Memory B cell (primary cell): ENCODE data around the gene AMH.

Experiments
- ATAC-seq: fragments of 150-1000 bp; cut with Tn5 transposase; 2 replicates; pipeline ENCODE4 v1.10.0; 2021; ENCODE audit warnings: low read depth, mild to moderate bottlenecking, moderate library complexity
- DNase-seq, 2 donors: peaks; one replicate each; pipeline ENCODE4 v3.0.0; 2022; ENCODE audit warnings: low spot score in 2 of 2
- H3K27ac Mint-ChIP-seq: one replicate; pipeline ENCODE4 v1.8.0; 2022; ENCODE audit warnings: mild to moderate bottlenecking, moderate library complexity, mixed read lengths
- H3K27me3 Mint-ChIP-seq: one replicate; pipeline ENCODE4 v1.8.0; 2022; ENCODE audit warnings: mixed read lengths
- H3K36me3 Mint-ChIP-seq: one replicate; pipeline ENCODE4 v1.8.0; 2022; ENCODE audit warnings: mild to moderate bottlenecking, mixed read lengths
- H3K4me1 Mint-ChIP-seq: one replicate; pipeline ENCODE4 v1.8.0; 2022; ENCODE audit warnings: mixed read lengths
- H3K4me3 Mint-ChIP-seq: one replicate; pipeline ENCODE4 v1.8.0; 2022; ENCODE audit warnings: mild to moderate bottlenecking, moderate library complexity, mixed read lengths
- H3K9me3 Mint-ChIP-seq: one replicate; pipeline ENCODE4 v1.8.0; 2022; ENCODE audit warnings: mixed read lengths

The AMH gene

GRCh38 chr19:2245273-2245672, 3.9 kb upstream of the AMH start:
- Mint-ChIP-seq H3K27me3 (no peaks in the 10 kb centered on the region), H3K9me3 (no peaks in the 10 kb centered on the region), H3K4me3 (no peak overlapping the region), H3K36me3 (peaks cover 25% of the 10 kb centered on the region), H3K4me1 (peaks cover 11% of the 10 kb centered on the region), H3K27ac (no peak overlapping the region)
- DNase-seq (no peak), ATAC-seq (no peak)

- no peak overlapping the region for H3K4me3 Mint-ChIP-seq
- peaks cover 20% of the 10 kb centered on the region for H3K36me3 Mint-ChIP-seq
- H3K27ac Mint-ChIP-seq: no peak overlapping the region
Observed at GRCh38 chr19:2246014-2246620, 3.0 kb upstream of the AMH start.

GRCh38 chr19:2246801-2247361, 2.2 kb upstream of the AMH start:
- no peak overlapping the region for H3K27ac Mint-ChIP-seq
- peaks cover 18% of the 10 kb centered on the region for H3K36me3 Mint-ChIP-seq
- DNase-seq: no peak
- H3K4me3 Mint-ChIP-seq: no peak overlapping the region
- H3K27me3 Mint-ChIP-seq: no peaks in the 10 kb centered on the region
- H3K4me1 Mint-ChIP-seq: peaks cover 3% of the 10 kb centered on the region
- no peaks in the 10 kb centered on the region for H3K9me3 Mint-ChIP-seq
- ATAC-seq: no peak

More at GRCh38 chr19:2246014-2246620, 3.0 kb upstream of the AMH start:
- peaks cover 2% of the 10 kb centered on the region for H3K4me1 Mint-ChIP-seq
- ATAC-seq (no peak), DNase-seq (no peak)
- no peaks in the 10 kb centered on the region for H3K27me3 Mint-ChIP-seq
- no peaks in the 10 kb centered on the region for H3K9me3 Mint-ChIP-seq

- no peaks in the 10 kb centered on the region for H3K9me3 Mint-ChIP-seq
- peaks cover 15% of the 10 kb centered on the region for H3K36me3 Mint-ChIP-seq
- no peak for DNase-seq
- no peaks in the 10 kb centered on the region for H3K27me3 Mint-ChIP-seq
- H3K4me1 Mint-ChIP-seq: peaks cover 3% of the 10 kb centered on the region
- no peak for ATAC-seq
- H3K27ac Mint-ChIP-seq: no peak overlapping the region
- H3K4me3 Mint-ChIP-seq: no peak overlapping the region
Observed at GRCh38 chr19:2247433-2248101, 1.6 kb upstream of the AMH start.

GRCh38 chr19:2248136-2249009, 750 bp upstream of the AMH start:
- H3K9me3 Mint-ChIP-seq: no peaks in the 10 kb centered on the region
- H3K4me1 Mint-ChIP-seq: peaks cover 3% of the 10 kb centered on the region
- H3K27ac Mint-ChIP-seq: no peak overlapping the region
- no peak for ATAC-seq
- no peak overlapping the region for H3K4me3 Mint-ChIP-seq
- no peak for DNase-seq
- H3K36me3 Mint-ChIP-seq: peaks cover 15% of the 10 kb centered on the region
- H3K27me3 Mint-ChIP-seq: no peaks in the 10 kb centered on the region

- no peak overlapping the region for H3K4me3 Mint-ChIP-seq
- H3K27ac Mint-ChIP-seq: no peak overlapping the region
- H3K36me3 Mint-ChIP-seq: peaks cover 9% of the 10 kb centered on the region
- DNase-seq: no peak
- H3K27me3 Mint-ChIP-seq: no peaks in the 10 kb centered on the region
- ATAC-seq: no peak
- no peaks in the 10 kb centered on the region for H3K9me3 Mint-ChIP-seq
- peaks cover 8% of the 10 kb centered on the region for H3K4me1 Mint-ChIP-seq
Observed at GRCh38 chr19:2249880-2250765, 1.0 kb downstream of the AMH start.

- ATAC-seq: no peak
- Mint-ChIP-seq H3K4me3 (no peak overlapping the region), H3K27ac (no peak overlapping the region), H3K9me3 (no peaks in the 10 kb centered on the region), H3K36me3 (peaks cover 8% of the 10 kb centered on the region), H3K4me1 (peaks cover 11% of the 10 kb centered on the region), H3K27me3 (no peaks in the 10 kb centered on the region)
- DNase-seq: no peak
Observed at GRCh38 chr19:2250766-2251105, 1.6 kb downstream of the AMH start.

GRCh38 chr19:2251106-2252054, 2.3 kb downstream of the AMH start:
- no peaks in the 10 kb centered on the region for H3K27me3 Mint-ChIP-seq
- ATAC-seq (peak; percentile 8), DNase-seq (no peak)
- peaks cover 16% of the 10 kb centered on the region for H3K4me1 Mint-ChIP-seq
- H3K9me3 Mint-ChIP-seq: no peaks in the 10 kb centered on the region
- peaks cover 4% of the 10 kb centered on the region for H3K36me3 Mint-ChIP-seq
- peak overlapping the region; percentile 62 for H3K27ac Mint-ChIP-seq
- peak overlapping the region; percentile 61 for H3K4me3 Mint-ChIP-seq

- Mint-ChIP-seq H3K27ac (peak overlapping the region; percentile 62), H3K4me1 (peaks cover 16% of the 10 kb centered on the region), H3K36me3 (peaks cover 4% of the 10 kb centered on the region), H3K9me3 (no peaks in the 10 kb centered on the region), H3K27me3 (no peaks in the 10 kb centered on the region), H3K4me3 (peak overlapping the region; percentile 78)
- ATAC-seq: no peak
- no peak for DNase-seq
Observed at GRCh38 chr19:2252055-2252796, 3.1 kb downstream of the AMH start.

GRCh38 chr19:2252797-2253105, 3.6 kb downstream of the AMH start:
- H3K9me3 Mint-ChIP-seq: no peaks in the 10 kb centered on the region
- no peak overlapping the region for H3K27ac Mint-ChIP-seq
- ATAC-seq (no peak), DNase-seq (no peak)
- no peaks in the 10 kb centered on the region for H3K27me3 Mint-ChIP-seq
- H3K36me3 Mint-ChIP-seq: peaks cover 4% of the 10 kb centered on the region
- peaks cover 16% of the 10 kb centered on the region for H3K4me1 Mint-ChIP-seq
- peak overlapping the region; percentile 78 for H3K4me3 Mint-ChIP-seq

- H3K9me3 Mint-ChIP-seq: no peaks in the 10 kb centered on the region
- ATAC-seq: peak; percentile 26
- DNase-seq: peak in 1 of 2 donors; percentile 66
- H3K36me3 Mint-ChIP-seq: peaks cover 3% of the 10 kb centered on the region
- H3K4me3 Mint-ChIP-seq: peak overlapping the region; percentile 78
- H3K27me3 Mint-ChIP-seq: no peaks in the 10 kb centered on the region
- H3K27ac Mint-ChIP-seq: no peak overlapping the region
- H3K4me1 Mint-ChIP-seq: peaks cover 22% of the 10 kb centered on the region
Observed at GRCh38 chr19:2253106-2254063, 4.3 kb downstream of the AMH start.
